HG03378 (cell line): ENCODE results near the gene FAM89B.
A peak's percentile ranks its signal among the peaks of the same experiment; 100 is the strongest.

Experiments used
- ATAC-seq: cut with Tn5 transposase; IDR thresholded peaks from one replicate; pipeline ENCODE4 v1.9.1; 2021; ENCODE audit warnings: mild to moderate bottlenecking, moderate library complexity; ENCODE audit not compliant: unreplicated experiment

FAM89B gene

GRCh38 chr11:65586676-65587075 is 14.3 kb downstream of the FAM89B start:
- no peak for ATAC-seq

GRCh38 chr11:65588199-65589054 is 16.1 kb downstream of the FAM89B start:
- ATAC-seq, result peak; percentile 56

- ATAC-seq, result no peak
Measured at GRCh38 chr11:65589444-65590239, 17.3 kb downstream of the FAM89B start.

GRCh38 chr11:65590240-65590738 is 18.0 kb downstream of the FAM89B start:
- ATAC-seq, result no peak

- no peak for ATAC-seq
Measured at GRCh38 chr11:65591939-65592857, 19.9 kb downstream of the FAM89B start.

GRCh38 chr11:65592858-65593517 is 20.6 kb downstream of the FAM89B start:
- no peak for ATAC-seq

- ATAC-seq, result no peak
Measured at GRCh38 chr11:65593518-65594414, 21.4 kb downstream of the FAM89B start.

- ATAC-seq, result no peak
Measured at GRCh38 chr11:65595131-65595530, 22.8 kb downstream of the FAM89B start.

GRCh38 chr11:65595543-65596281 is 23.4 kb downstream of the FAM89B start, which contains the start of gene KCNK7:
KCNK7 (minus strand) TSS chr11:65595800; CDS start chr11:65595772, 28 bp downstream.
- ATAC-seq, result no peak

- ATAC-seq, result no peak
Measured at GRCh38 chr11:65596520-65596919, 24.2 kb downstream of the FAM89B start.

GRCh38 chr11:65598258-65598699 is 25.9 kb downstream of the FAM89B start:
- no peak for ATAC-seq

- no peak for ATAC-seq
Measured at GRCh38 chr11:65599216-65599954, 27.0 kb downstream of the FAM89B start.

GRCh38 chr11:65599955-65600246 is 27.6 kb downstream of the FAM89B start:
- no peak for ATAC-seq

- no peak for ATAC-seq
Measured at GRCh38 chr11:65604258-65604657, 31.9 kb downstream of the FAM89B start.

- ATAC-seq, result no peak
Measured at GRCh38 chr11:65606876-65607613, 34.7 kb downstream of the FAM89B start.

GRCh38 chr11:65607614-65608426 is 35.5 kb downstream of the FAM89B start:
- no peak for ATAC-seq
